GM19467 (cell line): ENCODE results near the gene PFKFB1.

ENCODE experiments used
- ATAC-seq: cut with Tn5 transposase; IDR thresholded peaks from one replicate; pipeline ENCODE4 v1.9.1; 2021; ENCODE audit warnings: mild to moderate bottlenecking, moderate library complexity; ENCODE audit not compliant: unreplicated experiment

Gene PFKFB1

GRCh38 chrX:54928876-54929275 lies 65.1 kb downstream of the PFKFB1 start:
- ATAC-seq, result no peak

GRCh38 chrX:54926978-54927377 lies 67.0 kb downstream of the PFKFB1 start:
- ATAC-seq, result no peak

GRCh38 chrX:54923376-54923775 lies 70.6 kb downstream of the PFKFB1 start:
- ATAC-seq, result no peak

- no peak for ATAC-seq
Observed at GRCh38 chrX:54922547-54922946, 71.4 kb downstream of the PFKFB1 start.

- ATAC-seq, result no peak
Observed at GRCh38 chrX:54921427-54922021, 72.5 kb downstream of the PFKFB1 start.

- no peak for ATAC-seq
Observed at GRCh38 chrX:54920610-54921426, 73.2 kb downstream of the PFKFB1 start, which contains the start of gene TRO. Gene TRO, plus strand, starts transcription at chrX:54920824. Its CDS starts 1,423 bp downstream, at chrX:54922247.

GRCh38 chrX:54909941-54910340 lies 84.0 kb downstream of the PFKFB1 start:
- ATAC-seq, result no peak

GRCh38 chrX:54894159-54894558 lies 99.8 kb downstream of the PFKFB1 start:
- no peak for ATAC-seq

- no peak for ATAC-seq
Observed at GRCh38 chrX:54891573-54891972, 102.4 kb downstream of the PFKFB1 start.

- ATAC-seq, result no peak
Observed at GRCh38 chrX:54885740-54886139, 108.2 kb downstream of the PFKFB1 start.
